Measurements from ENCODE around the gene GSN. TPM values are rescaled to one million over a fixed set of nuclear protein-coding genes. Genes with fewer than 3 reads are reported as not detected.

Gene GSN
- total and polyA plus RNA-seq, 9 of the 15 experiments (the other 6 are each of a cell fraction or from before 2014, with no cell fraction given) = 0.39 to 16.6 (median 8.2) TPM

- no peak for TF ChIP-seq SRSF1 (IDR thresholded peaks at IDR 0.05; ENCODE audit: low read depth, low read length)
These were observed 33.9 kb downstream of the GSN start (continued) for GRCh38 chr9:121301881-121302286.

GRCh38 chr9:121302341-121302740 is 34.4 kb downstream of the GSN start:
- Histone ChIP-seq H3K4me3 (no peak overlapping the region), H3K79me2 (ENCODE audit: control insufficient read depth, insufficient read depth, low read length) (no peaks in the 10 kb centered on the region), H3K4me1 (replicated peaks in 1 of 2; ENCODE audit: control insufficient read depth in 2 of 2, insufficient read depth in 2 of 2, low read length in 2 of 2) (peaks cover 6 to 16% of the 10 kb centered on the region in 2 experiments; a peak in 4 of 5 replicates), H3K9ac (ENCODE audit: insufficient read depth in 1 of 2, low read depth in 2 of 2, low read length in 2 of 2) (no peak overlapping the region), H3K4me2 (ENCODE audit: insufficient read depth, low read length) (no peak overlapping the region), H4K20me1 (replicated peaks; ENCODE audit: control insufficient read depth, insufficient read depth, low read length) (no peaks in the 10 kb centered on the region), H3K9me1 (ENCODE audit: control insufficient read depth, insufficient read depth, low read length) (no peaks in the 10 kb centered on the region), H3K27me3 (ENCODE audit: control insufficient read depth in 2 of 2, insufficient read depth in 2 of 2, low read length in 2 of 2) (no peaks in the 10 kb centered on the region), H3K36me3 (ENCODE audit: control insufficient read depth, insufficient read depth, low read length) (no peaks in the 10 kb centered on the region), H3K27ac (ENCODE audit: extremely low read depth, low read depth, low read length) (no peak overlapping the region), H3K9me3 (replicated peaks; ENCODE audit: control insufficient read depth, insufficient read depth, low read depth, low read length) (no peaks in the 10 kb centered on the region), H2AFZ (ENCODE audit: low read depth, low read length) (no peak overlapping the region)
- ChIA-PET POLR2A (interaction anchor here (0.6 kb wide), 1 partner anchor 772 kb away, joined by 3 read pairs; no protein-coding TSS in a partner anchor), CTCF (ENCODE audit: low intra/inter-chr PET ratio) (no interaction called here)
- TF ChIP-seq BRD9 (IDR thresholded peaks at IDR 0.05; ENCODE audit: low read depth, partially characterized antibody) (no peak), NFATC3 (IDR thresholded peaks at IDR 0.05) (no peak), FOXJ3 (CRISPR knock-in tag; IDR thresholded peaks at IDR 0.05) (no peak), HMG20B (CRISPR knock-in tag; IDR thresholded peaks at IDR 0.05) (no peak), MXI1 (IDR thresholded peaks at IDR 0.05; ENCODE audit: low read depth, low read length) (no peak)
- ATAC-seq = no peak
- no TSS peak for BruUV-seq (replicated peaks)
- no peak for DNase-seq (ENCODE audit: extremely low read depth in 1 of 4, low spot score in 3 of 4)
- intact Hi-C loops (cut with micrococcal nuclease) = no loop called here
- FAIRE-seq = no peak
- in situ Hi-C loops (cut with MboI) = no loop called here
- WGBS (ENCODE audit: insufficient coverage, low coverage, missing lambda C conversion rate) = 70% methylated on average over 5 of the region's 5 CpGs

Data from K562 (cell line).